NCI-H1105 (cell line): Measurements from ENCODE around the gene ABCC1.
"Not testable (repeated sequence)": the region's sequence is repeated elsewhere in the genome, so short reads cannot be mapped to it uniquely, and the experiment has no call there.

ENCODE experiments used
- DNase-seq: peaks from one replicate; lab custom pipeline; 2025; lab: John Stamatoyannopoulos, UW

Gene ABCC1

DNA sequence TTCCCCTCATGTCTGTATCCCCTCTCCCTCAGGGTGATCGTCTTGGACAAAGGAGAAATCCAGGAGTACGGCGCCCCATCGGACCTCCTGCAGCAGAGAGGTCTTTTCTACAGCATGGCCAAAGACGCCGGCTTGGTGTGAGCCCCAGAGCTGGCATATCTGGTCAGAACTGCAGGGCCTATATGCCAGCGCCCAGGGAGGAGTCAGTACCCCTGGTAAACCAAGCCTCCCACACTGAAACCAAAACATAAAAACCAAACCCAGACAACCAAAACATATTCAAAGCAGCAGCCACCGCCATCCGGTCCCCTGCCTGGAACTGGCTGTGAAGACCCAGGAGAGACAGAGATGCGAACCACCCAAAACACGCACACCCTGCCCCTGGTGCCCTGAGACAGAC is 191.7 kb downstream of the ABCC1 start:
- DNase-seq = no peak

DNA sequence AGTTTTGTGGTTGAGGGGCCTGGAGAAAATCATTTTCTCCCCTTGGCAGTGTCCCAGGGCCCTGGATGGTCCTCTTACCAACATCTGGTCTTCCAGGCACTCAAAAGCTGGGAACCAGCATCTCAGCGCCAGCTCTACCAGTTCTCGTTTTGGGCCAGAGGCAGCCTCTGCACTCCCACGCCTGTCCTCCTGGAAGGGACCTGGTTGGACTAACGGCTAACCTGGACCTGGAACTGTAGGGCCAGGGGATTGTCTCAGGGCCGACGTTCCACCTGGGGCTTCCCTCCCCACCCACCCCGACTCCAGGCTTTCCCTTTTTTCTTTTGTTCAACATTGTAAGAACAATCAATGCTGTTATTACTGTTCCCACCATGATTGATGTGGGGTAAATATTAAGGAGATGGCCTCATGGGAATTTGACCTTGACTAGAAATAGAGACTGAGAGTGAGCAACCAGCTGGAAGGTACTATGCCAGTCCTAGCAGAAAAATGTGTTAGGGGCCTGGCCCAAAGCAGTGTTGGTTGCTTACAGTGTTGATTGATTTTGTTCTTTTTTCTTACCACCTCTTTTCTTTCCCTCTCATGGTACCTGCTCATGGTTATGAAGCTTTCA is 192.5 kb downstream of the ABCC1 start:
- no peak for DNase-seq

DNA sequence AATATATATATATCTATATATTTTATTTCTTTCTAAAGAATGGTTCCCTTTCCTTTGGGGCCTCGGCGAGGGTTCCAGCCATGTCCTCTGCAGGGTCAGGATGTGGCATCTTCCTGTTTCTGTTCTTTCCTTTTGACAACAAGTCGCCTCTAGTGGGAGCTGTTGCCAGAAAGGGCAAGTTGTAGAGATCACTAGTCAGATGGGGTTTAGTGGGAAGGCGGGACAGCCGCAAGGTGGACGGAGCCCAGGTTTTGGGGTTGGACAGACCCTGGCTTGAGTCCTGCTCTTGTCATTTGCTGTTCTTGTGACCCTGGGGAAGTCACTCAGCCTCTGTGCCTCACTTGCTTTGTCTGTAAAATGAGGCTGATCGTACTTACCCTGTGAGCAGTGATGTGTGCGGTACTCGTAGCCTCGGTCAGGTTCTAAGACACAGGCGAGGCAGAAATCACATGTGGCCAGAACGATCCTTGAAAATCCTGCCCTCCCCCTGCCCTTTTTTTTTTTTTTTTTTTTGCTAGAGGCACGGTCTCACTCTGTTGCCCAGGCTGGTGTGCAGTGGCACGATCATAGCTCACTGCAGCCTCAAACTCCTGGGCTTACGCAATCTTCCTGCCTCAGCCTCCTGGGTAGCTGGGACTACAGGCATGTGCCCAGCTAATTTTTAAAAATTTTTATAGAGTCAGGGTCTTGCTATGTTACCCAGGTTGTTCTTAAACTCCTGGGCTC is 193.8 kb downstream of the ABCC1 start:
- no peak for DNase-seq

DNA sequence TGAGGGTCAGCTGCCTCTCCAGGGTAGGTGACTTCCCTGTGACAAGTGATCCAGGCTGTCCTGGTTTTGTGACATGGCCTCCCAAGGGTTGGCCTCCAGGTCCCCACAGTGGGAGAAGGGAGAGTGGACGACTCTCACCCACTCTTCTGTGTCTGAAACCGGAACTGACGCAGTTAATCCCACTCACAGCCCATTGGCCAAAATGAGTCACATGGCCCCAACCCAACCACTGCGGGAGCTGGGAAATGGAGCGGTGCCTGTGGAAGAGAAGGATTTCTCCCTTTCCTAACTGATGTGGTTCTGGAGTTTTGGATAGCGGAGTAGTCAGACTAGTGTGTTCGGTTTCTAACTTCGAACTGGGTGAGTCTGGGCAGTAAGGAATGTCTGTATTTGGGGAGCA is 194.5 kb downstream of the ABCC1 start:
- no peak for DNase-seq

DNA sequence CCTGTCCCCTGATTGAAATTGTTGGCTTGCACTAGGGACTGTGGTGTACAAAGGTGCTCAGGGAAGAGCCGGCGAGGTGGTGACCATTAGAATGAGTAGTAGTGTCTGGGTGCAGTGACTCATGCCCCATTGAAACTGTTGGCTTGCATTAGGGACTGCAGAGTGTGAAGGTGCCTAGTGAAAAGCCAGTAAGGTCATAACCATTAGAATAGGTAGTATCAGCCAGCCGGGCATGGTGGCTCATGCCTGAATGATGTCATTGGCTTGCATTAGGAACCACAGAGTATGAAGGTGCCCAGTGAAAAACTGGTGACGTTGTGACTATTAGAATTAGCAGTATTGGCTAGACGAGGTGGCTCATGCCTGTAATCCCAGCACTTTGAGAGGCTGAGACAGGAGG is 195.0 kb downstream of the ABCC1 start:
- DNase-seq = no peak

DNA sequence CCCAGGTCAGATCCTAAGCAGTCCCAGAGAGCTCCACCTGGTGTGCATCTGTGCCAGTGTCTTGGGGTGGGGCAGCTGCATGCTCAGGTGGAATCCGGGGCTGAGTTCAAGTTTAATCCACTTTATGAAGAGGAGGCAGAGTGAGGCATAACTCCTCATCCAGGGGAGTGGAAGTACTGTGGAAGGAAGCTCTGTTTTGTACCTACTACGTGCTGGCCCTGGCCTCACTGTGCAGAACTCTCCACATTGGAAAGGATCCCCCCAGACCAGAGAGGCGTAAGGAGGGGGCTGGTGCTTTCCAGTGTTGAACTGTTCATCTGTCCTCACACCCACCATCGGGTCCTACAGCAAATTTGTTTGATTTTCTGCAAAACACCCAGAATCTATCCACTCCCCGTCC is 195.9 kb downstream of the ABCC1 start:
- no peak for DNase-seq

DNA sequence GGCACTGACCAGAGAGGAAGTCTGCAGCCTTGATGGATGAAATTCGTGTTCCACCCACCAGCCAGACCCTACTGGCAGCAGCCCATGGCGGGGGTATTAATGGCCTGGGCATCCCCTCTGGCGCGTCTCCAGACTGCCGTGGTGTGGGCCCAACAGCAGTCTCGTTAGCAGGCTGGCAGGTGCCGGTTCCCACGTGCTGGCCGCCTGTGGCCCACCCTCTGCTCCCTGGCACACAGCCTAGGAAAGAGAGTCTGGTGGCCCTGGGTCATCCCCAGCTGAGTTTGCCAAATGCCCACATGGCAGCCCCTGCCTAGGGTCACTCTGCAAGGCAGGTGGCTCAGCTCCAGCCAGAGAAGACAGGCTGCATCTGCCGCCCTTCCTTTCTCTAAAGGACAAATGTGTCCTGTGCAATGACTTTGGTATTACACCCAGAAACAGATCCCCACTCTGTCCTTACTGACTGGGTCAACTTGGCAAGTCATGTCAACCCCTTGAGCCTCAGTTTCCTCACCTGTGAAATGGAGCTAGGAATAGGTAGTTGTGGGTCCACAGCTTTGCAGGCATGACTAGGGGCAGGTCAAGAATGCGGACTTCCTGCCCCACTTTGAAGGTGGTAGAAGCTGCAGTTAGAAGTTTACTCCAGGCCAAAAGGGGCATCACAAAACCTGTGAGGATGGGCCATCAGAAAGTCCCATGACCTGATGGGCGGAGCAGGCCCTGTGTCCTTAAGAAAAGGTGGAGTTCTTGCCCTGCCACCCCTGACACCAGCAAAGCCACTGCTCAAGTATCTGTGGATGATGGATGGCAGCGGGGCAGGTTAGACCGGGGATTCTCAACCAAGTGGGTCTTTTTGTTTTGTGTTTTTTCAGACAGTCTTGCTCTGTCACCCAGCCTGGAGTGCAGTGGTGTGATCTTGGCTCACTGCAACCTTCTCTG is 197.2 kb downstream of the ABCC1 start:
- DNase-seq = no peak

DNA sequence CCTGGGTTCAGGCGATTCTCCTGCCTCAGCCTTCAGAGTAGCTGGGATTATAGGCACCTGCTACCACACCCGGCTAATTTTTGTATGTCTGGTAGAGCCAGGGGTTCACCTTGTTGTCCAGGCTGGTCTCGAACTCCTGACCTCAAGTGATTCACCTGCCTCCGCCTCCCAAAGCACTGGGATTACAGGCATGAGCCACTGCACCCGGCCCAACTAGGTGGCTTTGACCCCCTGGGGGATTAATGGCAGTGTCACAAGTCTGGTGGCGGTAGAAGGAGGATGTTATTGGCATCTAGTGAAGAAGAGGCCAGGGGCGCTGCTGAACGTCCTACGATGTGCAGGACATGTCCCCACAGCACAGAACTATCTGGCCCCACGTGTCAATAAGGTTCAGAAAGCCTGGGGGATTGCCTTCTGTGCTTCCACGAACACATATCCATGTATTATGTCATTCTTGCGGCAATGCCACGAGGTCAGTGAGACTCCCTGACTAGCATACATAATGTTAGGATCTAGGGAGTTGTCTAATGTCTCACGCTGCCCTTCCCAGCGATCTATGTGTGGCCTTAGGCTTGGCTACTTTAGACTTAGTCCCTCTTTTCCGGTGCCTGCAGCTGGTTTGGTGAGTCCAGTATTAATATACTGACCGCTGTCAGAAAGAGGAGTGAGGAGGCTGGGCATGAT is 198.0 kb downstream of the ABCC1 start:
- no peak for DNase-seq

DNA sequence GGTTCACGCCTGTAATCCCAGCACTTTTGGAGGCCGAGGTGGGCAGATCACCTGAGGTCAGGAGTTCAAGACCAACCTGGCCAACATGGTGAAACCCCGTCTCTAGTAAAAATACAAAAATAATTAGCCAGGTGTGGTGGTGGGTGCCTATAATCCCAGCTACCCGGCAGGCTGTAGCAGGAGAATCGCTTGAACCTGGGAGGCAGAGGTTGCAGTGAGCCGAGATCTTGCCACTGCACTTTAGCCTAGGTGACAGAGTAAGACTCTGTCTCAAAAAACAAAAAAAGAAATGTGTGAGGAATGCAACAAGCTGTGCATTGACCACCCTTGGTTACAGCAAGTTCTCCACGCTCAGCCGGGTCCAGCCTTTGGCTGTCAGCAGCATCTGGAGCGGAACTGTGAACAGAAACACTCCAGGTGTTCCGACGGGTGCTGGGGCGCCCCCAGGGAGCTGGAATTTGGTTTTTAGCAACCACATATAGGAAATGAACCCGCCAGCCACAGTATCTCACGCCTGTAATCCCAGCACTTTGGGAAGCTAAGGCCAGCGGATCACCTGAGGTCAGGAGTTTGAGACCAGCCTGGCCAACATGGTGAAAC is 198.7 kb downstream of the ABCC1 start:
- not testable (repeated sequence) for DNase-seq

DNA sequence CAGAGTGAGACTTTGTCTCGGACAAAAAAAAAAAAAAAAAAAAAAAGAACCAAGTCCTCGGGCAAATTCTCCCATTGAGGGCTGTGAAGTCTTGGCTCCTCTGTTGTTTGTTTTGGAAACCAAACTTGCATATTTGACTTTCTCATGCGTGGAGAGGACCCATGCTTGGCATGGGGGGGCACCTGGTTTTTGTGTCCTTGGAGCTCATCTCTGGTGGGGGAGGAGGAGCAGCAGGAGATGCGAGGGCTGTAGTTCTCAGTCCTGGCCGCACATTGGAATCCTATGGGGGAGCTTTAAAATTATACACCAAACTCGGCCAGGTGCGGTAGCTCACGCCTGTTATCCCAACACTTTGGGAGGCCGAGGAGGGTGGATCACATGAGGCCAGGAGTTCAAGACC is 199.3 kb downstream of the ABCC1 start:
- no peak for DNase-seq

DNA sequence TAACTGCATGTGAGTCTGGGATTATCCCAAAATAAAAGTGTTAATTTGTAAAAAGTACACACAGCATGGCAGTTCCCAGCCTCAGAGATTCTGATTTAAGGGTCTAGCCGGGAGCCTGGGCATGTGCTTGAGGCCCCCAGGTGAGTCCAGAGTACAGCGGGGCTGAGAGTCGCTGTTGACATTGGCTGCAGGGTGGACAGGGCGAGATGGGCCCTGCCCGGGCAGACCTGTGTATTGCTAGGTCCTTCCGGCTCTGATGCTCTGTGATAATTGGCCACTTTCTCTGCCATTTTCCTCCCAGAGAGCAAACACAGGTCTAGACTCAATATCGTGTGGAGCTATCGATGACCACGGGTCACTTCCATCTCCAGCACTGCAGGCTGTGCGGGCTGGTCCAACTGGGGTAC is 200.3 kb downstream of the ABCC1 start:
- no peak for DNase-seq

DNA sequence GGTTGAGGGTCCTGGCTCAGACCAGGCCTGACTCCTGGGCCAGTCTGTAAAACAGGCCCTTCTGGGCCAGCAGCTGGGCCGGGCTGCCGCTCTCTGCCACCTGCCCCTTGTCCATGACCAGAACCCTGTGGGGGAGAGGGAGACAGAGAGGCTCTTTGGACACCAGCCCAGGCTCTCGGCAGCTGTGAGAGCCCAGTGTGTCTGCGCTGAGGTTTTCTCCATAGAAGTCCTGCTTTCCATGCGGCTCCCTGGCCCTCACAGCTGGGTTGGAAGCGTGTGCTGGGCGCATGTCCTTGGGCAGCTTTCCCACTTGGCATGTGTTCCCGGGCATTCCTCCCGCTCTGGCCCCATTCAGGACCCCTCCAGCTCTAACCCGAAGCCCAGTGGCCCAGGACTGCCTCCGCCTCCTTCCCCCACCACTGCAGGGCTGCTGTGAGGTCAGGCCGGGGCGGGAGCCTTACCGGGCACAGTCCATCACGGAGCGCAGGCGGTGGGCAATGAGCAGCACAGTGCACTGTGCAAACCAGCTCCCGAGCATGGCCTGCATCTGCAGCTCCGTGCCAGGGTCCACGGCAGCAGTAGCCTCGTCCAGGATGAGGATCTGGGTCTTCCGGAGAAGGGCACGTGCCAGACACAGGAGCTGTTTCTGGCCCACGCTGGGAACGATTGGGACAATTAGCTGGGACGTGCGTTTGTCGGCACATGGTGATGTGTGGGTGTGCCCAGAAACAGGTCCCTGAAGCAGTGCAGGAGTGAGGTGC is 200.9 kb downstream of the ABCC1 start:
- no peak for DNase-seq

DNA sequence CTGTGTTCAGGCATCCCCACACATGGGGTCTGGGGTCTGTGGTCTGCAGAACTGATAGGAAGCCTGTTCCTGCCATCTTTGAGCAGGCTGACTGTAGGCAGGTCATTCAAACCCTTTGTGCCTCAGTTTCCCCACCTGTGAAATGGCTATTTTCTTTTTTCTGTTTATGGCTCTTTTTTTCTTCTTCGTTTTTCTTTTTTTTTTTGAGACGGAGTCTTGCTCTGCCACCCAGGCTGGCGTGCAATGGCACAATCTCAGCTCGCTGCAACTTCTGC is 201.4 kb downstream of the ABCC1 start:
- DNase-seq = no peak

DNA sequence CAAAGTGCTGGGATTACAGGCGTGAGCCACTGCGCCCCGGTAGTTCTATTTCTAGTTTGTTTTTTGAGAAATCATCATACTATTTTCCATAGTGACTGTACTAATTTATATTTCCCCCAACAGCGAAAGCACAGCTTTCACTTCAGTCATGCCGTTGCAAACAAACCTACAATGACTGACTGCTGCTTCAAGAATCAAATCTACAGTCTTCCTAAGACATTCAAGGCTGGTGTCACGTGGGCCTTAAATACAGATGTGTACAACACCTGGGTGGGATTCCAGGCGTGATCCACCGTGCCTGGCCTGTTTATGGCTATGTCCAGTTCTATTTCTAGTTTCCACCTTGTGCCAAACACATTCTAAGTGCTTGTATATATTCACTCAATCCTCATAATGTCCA is 201.9 kb downstream of the ABCC1 start:
- no peak for DNase-seq

DNA sequence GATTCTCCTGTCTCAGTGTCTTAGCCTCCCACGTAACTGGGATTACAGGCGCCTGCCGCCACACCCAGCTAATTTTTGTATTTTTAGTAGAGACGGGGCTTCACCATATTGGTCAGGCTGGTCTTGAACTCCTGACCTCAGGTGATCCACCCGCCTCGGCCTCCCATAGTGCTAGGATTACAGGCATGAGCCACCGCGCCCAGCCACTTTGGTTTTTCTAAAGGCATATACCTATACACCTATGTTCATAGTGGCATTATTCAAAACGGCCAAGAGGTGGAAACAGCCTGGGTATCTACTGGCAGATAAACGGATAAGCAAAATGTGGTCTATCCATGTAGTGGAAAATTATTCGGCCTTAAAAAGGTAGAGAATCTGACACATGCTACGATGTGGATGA is 203.6 kb downstream of the ABCC1 start:
- not testable (repeated sequence) for DNase-seq

DNA sequence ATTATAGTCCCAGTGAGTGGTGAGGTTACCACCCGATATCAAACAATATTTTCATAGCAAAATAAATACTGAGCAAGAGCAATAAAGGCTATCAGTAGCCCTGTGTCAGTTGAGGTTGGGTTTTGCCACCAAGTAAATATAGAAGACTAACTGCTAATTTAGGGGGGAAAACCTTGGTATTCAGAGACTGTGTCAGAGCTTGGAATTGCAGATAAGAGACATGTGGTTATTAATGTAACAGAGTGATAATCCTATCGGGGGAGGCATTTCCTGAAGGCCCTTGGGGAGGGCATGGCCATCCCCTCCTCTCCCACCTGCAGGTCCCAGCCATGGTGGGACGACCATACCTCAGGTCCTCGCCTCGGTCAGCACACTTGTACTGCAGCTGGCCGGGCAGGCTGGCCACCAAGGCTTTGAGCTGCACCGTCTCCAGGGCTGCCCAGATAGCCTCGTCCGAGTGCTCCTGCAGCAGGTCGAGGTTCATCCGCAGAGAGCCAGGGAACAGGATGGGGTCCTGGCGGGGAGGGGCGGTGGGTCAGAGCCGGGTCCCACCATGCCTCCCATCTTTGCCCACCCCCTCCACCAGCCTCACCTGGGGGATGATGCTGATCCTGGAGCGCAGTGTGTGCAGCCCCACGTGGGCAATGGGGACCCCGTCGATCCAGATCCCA is 205.0 kb downstream of the ABCC1 start:
- DNase-seq = no peak

DNA sequence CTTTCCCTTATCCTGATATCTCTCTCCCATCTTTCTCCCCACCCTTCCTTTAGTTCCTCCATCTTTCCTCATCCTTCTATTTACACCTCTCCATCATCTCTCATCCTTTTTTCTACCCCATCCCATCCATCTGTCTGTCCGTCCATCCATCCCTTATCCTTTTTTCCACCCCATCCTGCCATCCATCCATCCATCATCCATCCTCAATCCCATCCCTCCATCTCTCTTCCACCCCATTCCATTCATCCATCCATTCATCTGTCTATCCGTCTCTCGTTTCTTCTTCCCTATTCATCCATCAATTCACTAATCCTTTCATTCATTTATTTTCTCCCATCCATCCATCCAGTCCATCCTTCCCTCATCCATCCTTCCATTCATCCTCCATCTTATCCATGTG is 205.8 kb downstream of the ABCC1 start:
- no peak for DNase-seq

DNA sequence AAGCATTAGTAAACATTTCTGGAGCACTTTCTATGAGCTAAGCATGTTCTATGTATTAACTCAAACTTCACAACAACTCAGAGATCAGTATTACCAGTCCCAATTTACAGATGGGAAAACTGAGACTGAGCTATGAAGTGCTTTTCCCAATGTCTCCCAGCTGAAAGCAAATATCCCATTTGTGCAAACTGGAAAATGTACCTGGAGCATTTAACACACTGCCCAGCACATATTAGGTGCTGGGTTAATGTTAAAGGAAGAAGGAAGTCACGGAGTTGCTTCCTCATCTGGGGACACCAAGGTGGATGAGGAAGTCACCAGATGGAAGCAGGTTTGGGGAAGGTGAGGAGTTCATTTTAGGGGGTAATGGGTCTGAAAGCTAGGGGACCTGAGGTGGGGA is 207.8 kb downstream of the ABCC1 start:
- DNase-seq = no peak

DNA sequence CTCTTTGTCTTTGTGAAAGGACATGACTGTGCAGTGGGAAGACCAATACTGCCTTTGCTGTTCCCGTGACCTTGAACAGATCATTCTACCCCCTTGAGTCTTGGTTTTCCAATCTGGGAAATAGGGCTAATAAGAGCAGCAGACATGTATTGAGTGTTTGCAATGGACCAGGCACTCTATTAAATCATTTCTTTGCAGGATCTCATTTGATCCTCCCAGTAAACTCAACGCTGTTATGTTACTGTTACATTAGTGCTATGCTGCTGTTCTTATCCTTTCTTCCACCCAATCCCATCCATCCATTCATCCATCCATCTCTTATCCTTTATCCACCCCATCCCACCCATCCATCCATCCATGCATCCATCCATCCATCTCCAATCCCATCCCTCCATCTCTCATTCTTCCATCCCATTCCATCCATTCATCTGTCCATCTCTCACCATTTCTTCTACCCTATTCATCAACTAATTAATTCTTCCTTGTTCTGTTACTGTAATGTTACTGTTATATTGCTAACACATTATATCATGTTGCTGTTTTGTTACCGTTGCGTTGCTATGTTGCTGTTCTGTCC is 208.8 kb downstream of the ABCC1 start:
- no peak for DNase-seq

DNA sequence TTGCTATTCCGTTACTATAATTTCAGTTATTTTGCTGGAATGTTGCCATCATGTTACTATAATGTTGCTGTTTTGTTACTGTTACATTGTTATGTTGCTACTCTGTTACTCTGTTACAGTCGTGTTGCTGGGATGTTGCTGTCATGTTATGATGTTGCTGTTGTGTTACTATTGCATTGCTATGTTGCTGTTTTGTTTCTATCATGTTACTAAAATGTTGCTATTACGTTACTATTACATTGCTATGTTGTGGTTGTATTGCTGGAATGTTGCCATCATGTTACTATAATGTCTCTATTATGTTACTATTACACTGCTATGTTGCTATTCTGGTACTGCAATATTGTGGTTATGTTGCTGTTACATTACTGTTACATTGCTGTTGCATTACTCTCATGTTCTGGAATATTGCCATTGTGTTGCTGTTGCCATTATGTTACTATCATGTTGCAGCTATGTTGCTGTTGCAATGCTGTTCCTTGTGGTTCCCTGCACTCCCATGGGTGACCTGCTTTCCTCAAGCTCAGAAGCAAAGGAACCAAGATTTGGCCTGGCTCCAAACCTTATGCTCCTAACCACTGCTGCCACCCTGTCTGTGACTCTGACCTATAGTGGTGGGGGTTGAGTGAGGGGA is 209.4 kb downstream of the ABCC1 start:
- no peak for DNase-seq
